Testis (tissue), 3 donors: ENCODE measurements around the gene MN1. TPM values are rescaled to one million over a fixed set of nuclear protein-coding genes. Genes with fewer than 3 reads are reported as not detected.

ENCODE experiments used
- DNase-seq: peaks from one replicate; pipeline ENCODE4 v3.0.0-alpha.2; 2019
- H3K27ac ChIP-seq, 2 donors: fragments of 200-600 bp; sonication (generic); one replicate each; pipeline ENCODE4 v1.5.1; 2019
- H3K27me3 ChIP-seq: fragments of 200-600 bp; sonication (generic); one replicate; pipeline ENCODE4 v1.5.1; 2019
- H3K36me3 ChIP-seq: fragments of 200-600 bp; sonication (generic); one replicate; pipeline ENCODE4 v1.5.1; 2017; ENCODE audit warnings: low read depth; ENCODE audit errors: missing control alignments
- H3K4me1 ChIP-seq: fragments of 200-600 bp; sonication (generic); one replicate; pipeline ENCODE4 v1.5.1; 2019
- H3K4me3 ChIP-seq, 2 donors: fragments of 200-600 bp; sonication (generic); one replicate each; pipeline ENCODE4 v1.5.1; 2017 to 2019
- H3K9me3 ChIP-seq: fragments of 200-600 bp; sonication (generic); one replicate; pipeline ENCODE4 v1.5.1; 2017
- POLR2A ChIP-seq: fragments of 450-650 bp; IDR thresholded peaks from one replicate; pipeline ENCODE4 v1.6.1; 2017; ENCODE audit warnings: antibody characterized with exemption, mild to moderate bottlenecking, moderate library complexity
- WGBS, 2 donors: methylation state at CpG; one replicate each; pipeline ENCODE4 v1.1.5; 2018; 5-methylcytosine and 5-hydroxymethylcytosine counted together
- intact Hi-C: fragments of 100-400 bp; cut with DNase I; formaldehyde crosslinking; loops from one replicate; pipeline ENCODE4 v1.15.1; 2023; ENCODE audit warnings: low total_unique reads
- polyA plus RNA-seq: library from polyadenylated mRNA; stranded (reverse); fragments of 350-450 nt; fragmentation: Illumina TruSeq; extraction: RNeasy Lipid Tissue Mini Kit (QIAGEN cat#74804); gene quantifications from one replicate; pipeline ENCODE4 v1.2.3, GENCODE V29; 2014; ENCODE audit warnings: low read depth, low replicate concordance; ENCODE audit not compliant: insufficient read depth
- total RNA-seq, 2 donors: library from RNA; depleted of rRNA; stranded (reverse); fragments of >200 nt; gene quantifications; one replicate each; pipeline ENCODE4 v1.2.3, GENCODE V29; 2016
- TF ChIP-seq, protein P1 (sequence below), 3 experiments: fragments of 450-650 bp in 2 of 3; fragments of 200-600 bp in 1 of 3; sonication (generic) in 1 of 3; IDR thresholded peaks; one replicate each; pipeline ENCODE4 v1.5.1; 2016 to 2019; ENCODE audit warnings: antibody characterized with exemption in 3 of 3, mild to moderate bottlenecking in 2 of 3, moderate library complexity in 1 of 3

MN1 gene
- total and polyA plus RNA-seq, 3 donors from 2014 or later, result 3.2 to 5.6 (median 4.3) TPM

DNA sequence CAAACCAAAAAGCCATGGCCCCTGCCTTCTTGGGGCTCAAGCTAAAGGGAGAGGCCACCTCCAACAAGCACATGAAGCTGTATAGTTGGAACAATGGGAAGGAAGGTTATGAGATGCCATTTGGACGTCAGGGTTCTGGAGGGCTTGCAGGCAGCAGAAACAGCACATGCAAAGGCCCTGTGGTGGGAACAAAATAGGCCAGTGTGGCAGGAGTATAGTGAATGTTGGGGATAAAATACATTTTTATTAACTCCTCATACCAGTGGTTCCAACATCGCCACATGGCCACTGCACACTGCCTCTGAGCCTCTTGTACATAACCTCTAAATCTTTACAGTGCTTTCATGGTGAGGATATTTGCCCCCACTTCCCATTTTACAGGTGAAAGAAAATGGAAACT, 32.2 kb upstream of the MN1 start:
- H3K9me3 ChIP-seq, result no peaks in the 10 kb centered on the region
- no peaks in the 10 kb centered on the region for H3K4me1 ChIP-seq
- no peak overlapping the region for H3K4me3 ChIP-seq
- TF ChIP-seq, protein P1, sequence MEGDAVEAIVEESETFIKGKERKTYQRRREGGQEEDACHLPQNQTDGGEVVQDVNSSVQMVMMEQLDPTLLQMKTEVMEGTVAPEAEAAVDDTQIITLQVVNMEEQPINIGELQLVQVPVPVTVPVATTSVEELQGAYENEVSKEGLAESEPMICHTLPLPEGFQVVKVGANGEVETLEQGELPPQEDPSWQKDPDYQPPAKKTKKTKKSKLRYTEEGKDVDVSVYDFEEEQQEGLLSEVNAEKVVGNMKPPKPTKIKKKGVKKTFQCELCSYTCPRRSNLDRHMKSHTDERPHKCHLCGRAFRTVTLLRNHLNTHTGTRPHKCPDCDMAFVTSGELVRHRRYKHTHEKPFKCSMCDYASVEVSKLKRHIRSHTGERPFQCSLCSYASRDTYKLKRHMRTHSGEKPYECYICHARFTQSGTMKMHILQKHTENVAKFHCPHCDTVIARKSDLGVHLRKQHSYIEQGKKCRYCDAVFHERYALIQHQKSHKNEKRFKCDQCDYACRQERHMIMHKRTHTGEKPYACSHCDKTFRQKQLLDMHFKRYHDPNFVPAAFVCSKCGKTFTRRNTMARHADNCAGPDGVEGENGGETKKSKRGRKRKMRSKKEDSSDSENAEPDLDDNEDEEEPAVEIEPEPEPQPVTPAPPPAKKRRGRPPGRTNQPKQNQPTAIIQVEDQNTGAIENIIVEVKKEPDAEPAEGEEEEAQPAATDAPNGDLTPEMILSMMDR (IDR thresholded peaks at IDR 0.05), result no peak
- no peak for TF ChIP-seq POLR2A
- WGBS, 2 donors, result 81 to 94% methylated on average over 2 of the region's 2 CpGs
- intact Hi-C loops, result no loop called here
- no peak for DNase-seq
- H3K36me3 ChIP-seq, result no peaks in the 10 kb centered on the region
- H3K27me3 ChIP-seq, result no peaks in the 10 kb centered on the region
- H3K27ac ChIP-seq, result no peak overlapping the region

DNA sequence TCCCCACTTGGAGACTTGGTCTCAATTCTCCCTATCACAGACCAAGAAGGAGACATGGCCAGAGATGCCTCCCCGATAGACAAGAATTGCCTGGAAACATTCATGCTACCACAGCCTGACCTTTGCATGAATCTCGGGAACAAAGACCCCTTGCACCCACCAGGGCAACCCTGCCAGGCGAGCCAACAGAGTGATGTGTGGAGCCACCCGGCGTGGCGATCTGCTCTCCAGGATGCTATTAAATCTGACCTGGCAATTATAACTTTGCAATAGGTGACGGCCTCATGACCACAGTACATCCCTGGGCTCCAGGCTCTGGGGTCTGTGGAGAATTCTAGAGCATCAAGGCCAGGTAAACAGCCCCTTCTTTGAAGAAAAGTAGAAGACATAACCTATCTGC, 31.1 kb upstream of the MN1 start:
- WGBS, 2 donors, result 86 to 87% methylated on average over 7 of the region's 7 CpGs
- no peak for DNase-seq
- Histone ChIP-seq H3K4me1 (peaks cover 12% of the 10 kb centered on the region), H3K27me3 (no peaks in the 10 kb centered on the region), H3K36me3 (no peaks in the 10 kb centered on the region), H3K9me3 (no peaks in the 10 kb centered on the region), H3K27ac (no peak overlapping the region), H3K4me3 (no peak overlapping the region)
- intact Hi-C loops, result no loop called here
- no peak for TF ChIP-seq POLR2A
- TF ChIP-seq, protein P1 (IDR thresholded peaks at IDR 0.05), result no peak

DNA sequence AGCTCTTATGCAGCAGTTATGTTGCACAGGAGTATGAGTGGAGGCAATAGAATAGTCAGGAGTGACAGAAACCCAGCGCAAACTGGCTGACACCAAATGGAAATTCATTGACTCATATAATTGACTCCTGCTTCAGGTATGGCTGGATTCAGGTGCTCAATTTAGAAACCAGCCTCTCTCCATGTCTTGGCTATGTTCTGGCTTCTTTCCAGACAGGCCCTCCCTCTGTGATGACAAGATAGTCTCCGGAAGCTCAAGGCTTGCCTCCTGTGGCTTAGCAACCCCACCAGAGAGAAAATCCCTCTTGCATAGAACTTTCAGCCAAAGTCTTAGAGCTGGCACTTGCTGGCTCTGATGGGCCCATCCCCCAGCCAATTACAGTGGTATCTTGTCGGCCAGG, 28.1 kb upstream of the MN1 start:
- intact Hi-C loops, result no loop called here

DNA sequence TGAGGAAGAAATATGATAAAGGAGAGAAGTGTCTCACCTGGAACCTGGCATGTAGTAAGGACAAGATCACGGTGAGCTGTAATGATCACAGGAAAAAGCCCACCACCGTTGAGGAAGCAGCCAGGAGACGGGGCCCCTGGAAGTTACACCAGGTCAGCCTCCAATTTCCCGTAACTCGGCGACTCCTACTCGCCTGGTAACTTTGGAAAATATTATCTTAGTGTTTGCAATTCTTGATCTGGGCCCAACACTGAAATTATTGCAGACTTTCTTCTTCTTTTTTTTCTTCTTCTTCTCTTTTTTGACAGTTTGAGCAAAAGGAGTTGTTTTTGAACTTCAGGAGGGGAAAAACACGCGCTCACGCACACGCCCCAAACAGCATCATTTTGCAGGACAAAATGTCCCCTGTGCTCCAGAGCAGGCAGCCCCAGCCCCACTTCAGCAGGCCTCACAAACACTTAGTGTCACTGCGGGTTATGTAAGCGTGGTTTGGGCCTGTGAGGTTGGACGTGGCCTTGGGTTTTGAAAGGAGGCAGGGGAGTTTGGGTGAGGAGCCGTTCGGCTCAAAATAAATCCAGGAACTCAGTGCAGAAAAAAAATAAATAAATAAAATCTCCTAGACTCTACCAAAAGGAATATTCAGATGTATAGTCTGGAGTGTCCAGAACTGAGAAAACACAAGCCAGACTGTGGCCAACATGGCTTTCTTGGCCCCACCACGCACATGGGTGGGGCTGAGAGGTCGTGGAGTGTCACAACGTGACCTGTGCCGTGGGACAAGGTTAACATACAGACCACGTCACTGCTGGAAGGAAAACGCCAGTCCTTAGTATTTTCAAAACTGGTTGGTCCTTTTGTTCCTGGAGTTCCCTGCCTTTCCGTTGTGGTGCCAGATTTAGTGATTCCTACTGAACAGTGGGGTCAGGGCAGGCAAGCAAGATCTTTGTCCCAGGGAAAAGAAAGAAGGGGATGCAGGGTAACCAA, 26.3 kb upstream of the MN1 start:
- 37 to 57% methylated on average over 23 of the region's 23 CpGs for WGBS, 2 donors
- Histone ChIP-seq H3K27me3 (no peaks in the 10 kb centered on the region), H3K4me1 (peaks cover 16% of the 10 kb centered on the region), H3K9me3 (no peaks in the 10 kb centered on the region), H3K27ac (peak overlapping the region; percentile 80 to 85), H3K36me3 (no peaks in the 10 kb centered on the region), H3K4me3 (no peak overlapping the region)
- intact Hi-C loops, result no loop called here
- peak; percentile 82 for DNase-seq
- no peak for TF ChIP-seq POLR2A
- TF ChIP-seq, protein P1 (IDR thresholded peaks at IDR 0.05), result no peak

More for the DNA sequence above, 28.1 kb upstream of the MN1 start:
- Histone ChIP-seq H3K4me3 (no peak overlapping the region), H3K36me3 (no peaks in the 10 kb centered on the region), H3K4me1 (peaks cover 16% of the 10 kb centered on the region), H3K9me3 (no peaks in the 10 kb centered on the region), H3K27ac (no peak overlapping the region), H3K27me3 (no peaks in the 10 kb centered on the region)
- no peak for DNase-seq
- no peak for TF ChIP-seq POLR2A
- TF ChIP-seq, protein P1 (IDR thresholded peaks at IDR 0.05), result no peak
- 71 to 93% methylated on average over 3 of the region's 3 CpGs for WGBS, 2 donors
